Inferior parietal cortex (tissue), 1 donor: ENCODE results near the gene SLIT3.

Experiments used
- DNase-seq: peaks from one replicate; pipeline ENCODE4 v3.0.0-alpha.2; 2016; ENCODE audit errors: extremely low spot score

Gene SLIT3

GRCh38 chr5:168890816-168891812, 409.8 kb downstream of the SLIT3 start:
- no peak for DNase-seq

GRCh38 chr5:168889039-168889438, 411.9 kb downstream of the SLIT3 start:
- DNase-seq: no peak

GRCh38 chr5:168887931-168888330, 413.0 kb downstream of the SLIT3 start:
- no peak for DNase-seq

GRCh38 chr5:168886157-168886556, 414.8 kb downstream of the SLIT3 start:
- no peak for DNase-seq

- no peak for DNase-seq
Observed at GRCh38 chr5:168885324-168886120, 415.4 kb downstream of the SLIT3 start.

GRCh38 chr5:168883991-168884390, 416.9 kb downstream of the SLIT3 start:
- DNase-seq: no peak

GRCh38 chr5:168883281-168883741, 417.6 kb downstream of the SLIT3 start:
- no peak for DNase-seq

- no peak for DNase-seq
Observed at GRCh38 chr5:168882283-168882682, 418.7 kb downstream of the SLIT3 start.

GRCh38 chr5:168881427-168882149, 419.4 kb downstream of the SLIT3 start:
- no peak for DNase-seq

GRCh38 chr5:168879929-168880328, 421.0 kb downstream of the SLIT3 start:
- no peak for DNase-seq

GRCh38 chr5:168879331-168879730, 421.6 kb downstream of the SLIT3 start:
- DNase-seq: no peak

- no peak for DNase-seq
Observed at GRCh38 chr5:168878135-168878745, 422.7 kb downstream of the SLIT3 start.

- DNase-seq: no peak
Observed at GRCh38 chr5:168877132-168877892, 423.6 kb downstream of the SLIT3 start.

- no peak for DNase-seq
Observed at GRCh38 chr5:168876419-168876818, 424.5 kb downstream of the SLIT3 start.

GRCh38 chr5:168875832-168876231, 425.1 kb downstream of the SLIT3 start:
- no peak for DNase-seq

- DNase-seq: no peak
Observed at GRCh38 chr5:168874713-168875380, 426.1 kb downstream of the SLIT3 start.

- no peak for DNase-seq
Observed at GRCh38 chr5:168872246-168872645, 428.7 kb downstream of the SLIT3 start.

GRCh38 chr5:168870910-168871309, 430.0 kb downstream of the SLIT3 start:
- DNase-seq: no peak

- no peak for DNase-seq
Observed at GRCh38 chr5:168869615-168870227, 431.2 kb downstream of the SLIT3 start.

GRCh38 chr5:168867241-168867640, 433.7 kb downstream of the SLIT3 start:
- no peak for DNase-seq
